HCT116 (cell line): ENCODE measurements around the gene ZNF79. TPM values are rescaled to one million over a fixed set of nuclear protein-coding genes. Genes with fewer than 3 reads are reported as not detected.

ENCODE experiments used
- ATAC-seq: fragments of 200-7000 bp; cut with Tn5 transposase; 2 replicates; pipeline ENCODE4 v1.9.1; 2020; ENCODE audit warnings: mild to moderate bottlenecking, moderate library complexity
- BruUV-seq: library from RNA; stranded (reverse); fragments of 400-500 nt; replicated peaks from 2 replicates; lab custom pipeline; 2021; lab: Mats Ljungman, UMichigan
- CTCF ChIA-PET: fragments of 300-600 bp; sonication (Branson Sonifier 250); formaldehyde crosslinking; loops from one replicate; lab custom pipeline; 2021; ENCODE audit warnings: antibody characterized with exemption; lab: Charles Lee
- POLR2A ChIA-PET: fragments of 300-600, 350-600 bp; sonication (Branson Sonifier 250); formaldehyde crosslinking; loops from one replicate; lab custom pipeline; 2021; ENCODE audit warnings: antibody characterized with exemption; lab: Charles Lee
- RAD21 ChIA-PET, 2 experiments: fragments of 300-600 bp; sonication (Branson Sonifier 250); formaldehyde crosslinking; loops; one replicate each; lab custom pipeline; 2023; ENCODE audit warnings: low total read pairs in 2 of 2; ENCODE audit not compliant: uncharacterized antibody in 2 of 2, unreplicated experiment in 2 of 2, low non-redundant PET in 1 of 2; lab: Charles Lee
- DNase-seq: peaks from one replicate; pipeline ENCODE4 v3.0.0-alpha.2; 2010; ENCODE audit warnings: low read depth, low spot score
- H2AFZ ChIP-seq: fragments of 200-600 bp; shearing (Covaris generic), sonication (generic); 2 replicates; pipeline ENCODE4 v1.6.1; 2017; ENCODE audit warnings: low read depth, mixed run types, mixed read lengths, antibody characterized with exemption, low read length; ENCODE audit not compliant: poor library complexity, severe bottlenecking
- H3K27ac ChIP-seq: 2 replicates; pipeline ENCODE4 v1.5.1; 2012; ENCODE audit warnings: low read depth, low read length
- H3K27me3 ChIP-seq: fragments of 200-600 bp; sonication (generic); 2 replicates; pipeline ENCODE4 v1.6.1; 2016; ENCODE audit warnings: mixed run types, low read length, mixed read lengths; ENCODE audit not compliant: insufficient read depth
- H3K36me3 ChIP-seq, 2 experiments: fragments of 200-500 bp in 1 of 2; fragments of 200-600 bp in 1 of 2; sonication (Bioruptor generic) in 1 of 2; sonication (generic) in 1 of 2; 2 replicates each; pipeline versions ENCODE4 v1.5.1 to v1.6.1; 2014 to 2016; ENCODE audit warnings: low read length in 2 of 2, inconsistent platforms in 1 of 2, mixed read lengths in 1 of 2, mixed run types in 1 of 2; ENCODE audit not compliant: insufficient read depth in 2 of 2, control insufficient read depth in 1 of 2
- H3K4me1 ChIP-seq, 2 experiments: fragments of 200-600 bp in 1 of 2; sonication (generic) in 1 of 2; 2 replicates each; pipeline versions ENCODE4 v1.5.1 to v1.6.1; 2012 to 2017; ENCODE audit warnings: low read length in 2 of 2, inconsistent platforms in 1 of 2, mild to moderate bottlenecking in 1 of 2, mixed read lengths in 1 of 2, mixed run types in 1 of 2, moderate library complexity in 1 of 2; ENCODE audit not compliant: insufficient read depth in 2 of 2, control insufficient read depth in 1 of 2
- H3K4me2 ChIP-seq: fragments of 200-600 bp; sonication (generic); 2 replicates; pipeline ENCODE4 v1.6.1; 2017; ENCODE audit warnings: mixed run types, low read length, mixed read lengths
- H3K4me3 ChIP-seq, 2 experiments: fragments of 200-600 bp in 1 of 2; sonication (generic) in 1 of 2; replicated peaks in 1 of 2; 2 replicates each; pipeline ENCODE4 v1.5.1; 2011 to 2016; ENCODE audit warnings: low read length in 2 of 2, control low read depth in 1 of 2, low read depth in 1 of 2, mild to moderate bottlenecking in 1 of 2, mixed read lengths in 1 of 2, mixed run types in 1 of 2
- H3K79me2 ChIP-seq: fragments of 200-600 bp; sonication (generic); 2 replicates; pipeline ENCODE4 v1.6.1; 2017; ENCODE audit warnings: mild to moderate bottlenecking, mixed run types, low read length, moderate library complexity, mixed read lengths; ENCODE audit not compliant: insufficient read depth
- H3K9ac ChIP-seq: fragments of 200-600 bp; sonication (generic); 2 replicates; pipeline ENCODE4 v1.6.1; 2016; ENCODE audit warnings: low read length, mixed read lengths
- H3K9me2 ChIP-seq: fragments of 200-600 bp; sonication (generic), shearing (Covaris generic); 2 replicates; pipeline ENCODE4 v1.6.1; 2017; ENCODE audit warnings: mixed run types, mild to moderate bottlenecking, moderate library complexity; ENCODE audit not compliant: insufficient read depth
- H3K9me3 ChIP-seq, 2 experiments: fragments of 200-500 bp in 1 of 2; fragments of 200-600 bp in 1 of 2; sonication (Bioruptor generic) in 1 of 2; sonication (generic) in 1 of 2; 2 replicates each; pipeline ENCODE4 v1.6.1; 2014 to 2017; ENCODE audit warnings: low read length in 2 of 2, mixed read lengths in 2 of 2, inconsistent platforms in 1 of 2, low read depth in 1 of 2, mild to moderate bottlenecking in 1 of 2, mixed run types in 1 of 2, moderate library complexity in 1 of 2; ENCODE audit not compliant: control insufficient read depth in 1 of 2, insufficient read depth in 1 of 2
- H4K20me1 ChIP-seq: fragments of 200-600 bp; sonication (generic), shearing (Covaris generic); 2 replicates; pipeline ENCODE4 v1.6.1; 2017; ENCODE audit warnings: mixed run types, mild to moderate bottlenecking, moderate library complexity; ENCODE audit not compliant: insufficient read depth
- ATF3 ChIP-seq: IDR thresholded peaks from 2 replicates; pipeline ENCODE4 v1.6.1; 2012
- CBX3 ChIP-seq: IDR thresholded peaks from 2 replicates; pipeline ENCODE4 v1.6.1; 2012; ENCODE audit warnings: low read depth
- CTCF ChIP-seq, 3 experiments: fragments of 200-600 bp in 1 of 3; sonication (generic) in 1 of 3; IDR thresholded peaks in 2 of 3; conservative IDR thresholded peaks in 1 of 3; 2 replicates each; pipeline ENCODE4 v1.5.1; 2012 to 2017; ENCODE audit warnings: low read depth in 2 of 3, low read length in 2 of 3, antibody characterized with exemption in 1 of 3, borderline replicate concordance in 1 of 3, control low read depth in 1 of 3, mild to moderate bottlenecking in 1 of 3, mixed read lengths in 1 of 3, mixed run types in 1 of 3, moderate library complexity in 1 of 3; ENCODE audit not compliant: insufficient read depth in 1 of 3
- EGR1 ChIP-seq: IDR thresholded peaks from 2 replicates; pipeline ENCODE4 v1.6.1; 2012; ENCODE audit warnings: low read depth
- EZH2 ChIP-seq: fragments of 200-600 bp; sonication (generic); IDR thresholded peaks from 2 replicates; pipeline ENCODE4 v1.6.1; 2017; ENCODE audit warnings: antibody characterized with exemption, mixed run types
- EZH2phosphoT487 ChIP-seq: fragments of 200-600 bp; IDR thresholded peaks from 2 replicates; pipeline ENCODE4 v1.6.1; 2018; ENCODE audit warnings: antibody characterized with exemption, borderline replicate concordance
- JUND ChIP-seq: IDR thresholded peaks from 2 replicates; pipeline ENCODE4 v1.6.1; 2012
- POLR2A ChIP-seq: IDR thresholded peaks from 2 replicates; pipeline ENCODE4 v1.7.0; 2011; ENCODE audit warnings: borderline replicate concordance; ENCODE audit not compliant: insufficient read depth, insufficient read length; ENCODE audit errors: extremely low read depth
- POLR2AphosphoS5 ChIP-seq: IDR thresholded peaks from 2 replicates; pipeline ENCODE4 v1.6.1; 2011; ENCODE audit warnings: mild to moderate bottlenecking, low read depth, low read length, moderate library complexity
- SIN3A ChIP-seq: IDR thresholded peaks from 2 replicates; pipeline ENCODE4 v1.6.1; 2012; ENCODE audit warnings: low read depth
- SRF ChIP-seq: IDR thresholded peaks from 2 replicates; pipeline ENCODE4 v1.6.1; 2012; ENCODE audit warnings: low read depth
- TCF7L2 ChIP-seq: IDR thresholded peaks from 2 replicates; pipeline ENCODE4 v1.7.0; 2011; ENCODE audit warnings: borderline replicate concordance, inconsistent platforms; ENCODE audit not compliant: insufficient read depth, insufficient read length; ENCODE audit errors: extremely low read depth
- YY1 ChIP-seq: IDR thresholded peaks from 2 replicates; pipeline ENCODE4 v1.6.1; 2011; ENCODE audit warnings: low read length, low read depth, moderate library complexity, mild to moderate bottlenecking; ENCODE audit not compliant: insufficient replicate concordance; ENCODE audit errors: extremely low read depth
- ZBTB33 ChIP-seq: IDR thresholded peaks from 2 replicates; pipeline ENCODE4 v1.6.1; 2011; ENCODE audit warnings: mild to moderate bottlenecking, low read length, moderate library complexity; ENCODE audit not compliant: insufficient replicate concordance; ENCODE audit errors: extremely low read depth
- ZNF274 ChIP-seq: fragments of 200-500 bp; sonication (Bioruptor generic); IDR thresholded peaks from 2 replicates; pipeline ENCODE4 v1.6.1; 2014; ENCODE audit warnings: mild to moderate bottlenecking, low read depth, low read length, inconsistent platforms
- intact Hi-C: fragments of 100-400 bp; cut with micrococcal nuclease; formaldehyde crosslinking; loops from 2 replicates; pipeline ENCODE4 v1.10.0; 2022
- total RNA-seq: library from RNA; stranded (reverse); gene quantifications from one replicate; pipeline ENCODE4 v1.2.1, GENCODE V29; 2021; ENCODE audit not compliant: unreplicated experiment
- TF ChIP-seq, protein P1 (sequence below): IDR thresholded peaks from 2 replicates; pipeline ENCODE4 v1.6.1; 2012

The ZNF79 gene
- total RNA-seq, 1 experiment from 2014 or later = 5.3 TPM

DNA sequence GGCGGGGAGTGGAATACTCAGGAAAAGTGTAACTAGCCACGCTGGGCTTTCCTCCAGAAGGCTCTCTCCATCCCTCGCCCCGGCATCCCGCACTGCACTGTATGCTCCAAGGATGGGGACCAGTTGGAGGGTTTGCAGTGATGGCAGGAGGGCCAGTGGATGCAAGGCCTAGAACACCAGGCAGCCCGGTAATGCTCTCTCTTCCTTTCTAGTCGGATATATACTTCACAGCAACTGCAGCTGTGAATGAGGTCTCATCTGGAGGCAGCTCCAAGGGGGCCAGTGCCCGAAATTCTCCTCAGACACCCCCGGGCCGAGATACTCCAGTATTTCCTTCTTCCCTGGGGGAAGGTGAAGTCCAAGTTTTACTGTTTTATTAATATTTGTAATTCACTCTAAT, 37.2 kb upstream of the ZNF79 start (continued):
- TF ChIP-seq ZBTB33 = no peak

- Histone ChIP-seq H3K9me3 (no peaks in the 10 kb centered on the region), H2AFZ (peak overlapping the region; percentile 20), H3K9me2 (no peaks in the 10 kb centered on the region), H4K20me1 (no peaks in the 10 kb centered on the region), H3K9ac (peak overlapping the region; percentile 30), H3K79me2 (no peaks in the 10 kb centered on the region), H3K27me3 (peaks cover 39% of the 10 kb centered on the region), H3K27ac (peak overlapping the region; percentile 32; the same call in 1 of the 2 replicates), H3K36me3 (no peaks in the 10 kb centered on the region), H3K4me2 (peak overlapping the region; percentile 66), H3K4me1 (peaks cover 37 to 45% of the 10 kb centered on the region in 2 experiments), H3K4me3 (peak overlapping the region in 1 of 2 experiments; percentile 20; a peak in 2 of 4 replicates)
- peak; percentile 88 for ATAC-seq
- ChIA-PET RAD21 (interaction anchor here (0.7 to 0.9 kb wide), 2 partner anchors 27 to 173 kb away, joined by 3 read pairs; no protein-coding TSS in a partner anchor), POLR2A (interaction anchor here (1.7 kb wide), 1 partner anchor 9 kb away, joined by 5 read pairs; the partner anchor contains the start of gene SLC2A8), CTCF (no interaction called here)
- no TSS peak for BruUV-seq
- DNase-seq = peak; percentile 86
- intact Hi-C loops = no loop called here
- no peak for TF ChIP-seq ZBTB33
- no peak for TF ChIP-seq YY1
- peak; percentile 97 for TF ChIP-seq TCF7L2
- no peak; the same call in 1 of the 2 replicates for TF ChIP-seq ATF3
- no peak for TF ChIP-seq EZH2phosphoT487
- TF ChIP-seq POLR2AphosphoS5 = peak; percentile 49
- TF ChIP-seq POLR2A = no peak
- TF ChIP-seq CTCF (IDR thresholded peaks at IDR 0.05 in 2 of 3, conservative IDR thresholded peaks at IDR 0.05 in 1 of 3; ENCODE audit: borderline replicate concordance in 1 of 3, insufficient read depth in 1 of 3, low read depth in 2 of 3, low read length in 2 of 3) = no peak
- TF ChIP-seq, protein P1, sequence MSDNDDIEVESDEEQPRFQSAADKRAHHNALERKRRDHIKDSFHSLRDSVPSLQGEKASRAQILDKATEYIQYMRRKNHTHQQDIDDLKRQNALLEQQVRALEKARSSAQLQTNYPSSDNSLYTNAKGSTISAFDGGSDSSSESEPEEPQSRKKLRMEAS = peak; percentile 85
- peak; percentile 85 for TF ChIP-seq CBX3
- TF ChIP-seq SRF = 0 out of 2 replicates have a peak, but pooled peaks have one; percentile 52
- TF ChIP-seq EGR1 = 0 out of 2 replicates have a peak, but pooled peaks have one; percentile 12
- TF ChIP-seq SIN3A = peak; percentile 89
- no peak for TF ChIP-seq EZH2
- TF ChIP-seq ZNF274 = no peak
- peak; percentile 88 for TF ChIP-seq JUND
These were observed 35.9 kb upstream of the ZNF79 start for GRCh38 chr9:127388037-127388855.
